ENCODE measurements around the gene TRAPPC11.

DNA sequence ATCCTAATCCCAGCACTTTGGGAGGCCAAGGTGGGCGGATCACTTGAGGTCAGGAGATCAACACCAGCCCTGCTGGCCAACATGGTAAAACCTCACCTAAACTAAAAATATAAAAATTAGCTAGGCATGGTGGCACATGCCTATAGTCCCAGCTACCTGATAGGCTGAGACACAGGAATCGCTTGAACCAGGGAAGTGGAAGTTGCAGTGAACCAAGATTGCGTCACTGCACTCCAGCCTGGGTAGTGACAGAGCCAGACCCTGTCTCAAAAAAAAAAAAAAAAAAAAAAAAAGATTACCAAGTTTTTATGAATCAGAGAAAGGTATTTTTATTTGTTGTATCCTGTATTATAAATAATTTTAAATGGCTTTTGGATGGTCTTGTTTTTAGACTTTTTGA, 15.1 kb downstream of the TRAPPC11 start:
- TF ChIP-seq YY1 (IDR thresholded peaks at IDR 0.05; ENCODE audit: low read depth) (no peak), TEAD4 (IDR thresholded peaks at IDR 0.05) (no peak), NFIC (IDR thresholded peaks at IDR 0.05) (no peak), CEBPB (IDR thresholded peaks at IDR 0.05) (peak; percentile 56; the same call in 1 of the 2 replicates), CREB1 (IDR thresholded peaks at IDR 0.05; ENCODE audit: low read depth) (no peak), TAF1 (IDR thresholded peaks at IDR 0.05; ENCODE audit: low read depth) (no peak), RAD21 (IDR thresholded peaks at IDR 0.05; ENCODE audit: low read depth) (no peak), EGR1 (IDR thresholded peaks at IDR 0.05) (no peak), ZBTB7A (IDR thresholded peaks at IDR 0.05; ENCODE audit: low read depth) (no peak), EP300 (IDR thresholded peaks at IDR 0.05; ENCODE audit: borderline replicate concordance) (no peak), FOXM1 (IDR thresholded peaks at IDR 0.05; ENCODE audit: borderline replicate concordance, low read depth) (no peak)
- TF ChIP-seq, protein P1, sequence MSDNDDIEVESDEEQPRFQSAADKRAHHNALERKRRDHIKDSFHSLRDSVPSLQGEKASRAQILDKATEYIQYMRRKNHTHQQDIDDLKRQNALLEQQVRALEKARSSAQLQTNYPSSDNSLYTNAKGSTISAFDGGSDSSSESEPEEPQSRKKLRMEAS (IDR thresholded peaks at IDR 0.05) = no peak
- TF ChIP-seq, protein P2, sequence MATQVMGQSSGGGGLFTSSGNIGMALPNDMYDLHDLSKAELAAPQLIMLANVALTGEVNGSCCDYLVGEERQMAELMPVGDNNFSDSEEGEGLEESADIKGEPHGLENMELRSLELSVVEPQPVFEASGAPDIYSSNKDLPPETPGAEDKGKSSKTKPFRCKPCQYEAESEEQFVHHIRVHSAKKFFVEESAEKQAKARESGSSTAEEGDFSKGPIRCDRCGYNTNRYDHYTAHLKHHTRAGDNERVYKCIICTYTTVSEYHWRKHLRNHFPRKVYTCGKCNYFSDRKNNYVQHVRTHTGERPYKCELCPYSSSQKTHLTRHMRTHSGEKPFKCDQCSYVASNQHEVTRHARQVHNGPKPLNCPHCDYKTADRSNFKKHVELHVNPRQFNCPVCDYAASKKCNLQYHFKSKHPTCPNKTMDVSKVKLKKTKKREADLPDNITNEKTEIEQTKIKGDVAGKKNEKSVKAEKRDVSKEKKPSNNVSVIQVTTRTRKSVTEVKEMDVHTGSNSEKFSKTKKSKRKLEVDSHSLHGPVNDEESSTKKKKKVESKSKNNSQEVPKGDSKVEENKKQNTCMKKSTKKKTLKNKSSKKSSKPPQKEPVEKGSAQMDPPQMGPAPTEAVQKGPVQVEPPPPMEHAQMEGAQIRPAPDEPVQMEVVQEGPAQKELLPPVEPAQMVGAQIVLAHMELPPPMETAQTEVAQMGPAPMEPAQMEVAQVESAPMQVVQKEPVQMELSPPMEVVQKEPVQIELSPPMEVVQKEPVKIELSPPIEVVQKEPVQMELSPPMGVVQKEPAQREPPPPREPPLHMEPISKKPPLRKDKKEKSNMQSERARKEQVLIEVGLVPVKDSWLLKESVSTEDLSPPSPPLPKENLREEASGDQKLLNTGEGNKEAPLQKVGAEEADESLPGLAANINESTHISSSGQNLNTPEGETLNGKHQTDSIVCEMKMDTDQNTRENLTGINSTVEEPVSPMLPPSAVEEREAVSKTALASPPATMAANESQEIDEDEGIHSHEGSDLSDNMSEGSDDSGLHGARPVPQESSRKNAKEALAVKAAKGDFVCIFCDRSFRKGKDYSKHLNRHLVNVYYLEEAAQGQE (IDR thresholded peaks at IDR 0.05; ENCODE audit: low read depth) = no peak
